Activated CD8-positive, alpha-beta memory T cell treated with anti-CD3 and anti-CD28 coated beads, Interleukin-2, amount 50 U/mL, for 24 hours (primary cell): ENCODE data around the gene DOCK4.

Experiments used
- DNase-seq: peaks from one replicate; pipeline ENCODE4 v3.0.0-alpha.2; 2020; ENCODE audit errors: extremely low read depth

Gene DOCK4

GRCh38 chr7:111827863-111828504, 378.2 kb downstream of the DOCK4 start:
- no peak for DNase-seq

- no peak for DNase-seq
These were observed 381.2 kb downstream of the DOCK4 start for GRCh38 chr7:111825046-111825445.

- DNase-seq: no peak
These were observed 382.4 kb downstream of the DOCK4 start for GRCh38 chr7:111823826-111824225.

- DNase-seq: no peak
These were observed 385.2 kb downstream of the DOCK4 start for GRCh38 chr7:111821046-111821445.

GRCh38 chr7:111820621-111821020, 385.6 kb downstream of the DOCK4 start:
- no peak for DNase-seq

DNA sequence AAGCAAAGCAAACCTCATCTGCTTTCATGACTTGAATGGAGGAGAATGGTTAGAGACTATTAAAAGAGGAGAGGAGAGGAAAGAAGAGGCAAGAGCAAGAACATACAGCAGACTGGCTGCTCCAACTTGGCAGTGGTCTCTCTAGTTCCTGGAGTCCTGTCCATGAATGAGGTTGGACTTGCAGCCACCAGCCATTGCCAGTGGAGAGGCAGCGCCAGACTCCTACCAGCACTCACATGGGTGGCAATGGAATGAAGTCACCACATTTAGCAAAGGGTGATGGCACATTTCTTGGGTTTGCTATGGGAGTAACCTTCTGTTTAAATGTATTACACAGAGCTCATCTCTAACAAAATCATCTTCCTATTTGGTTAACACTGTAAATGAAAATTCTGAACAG, 386.1 kb downstream of the DOCK4 start:
- no peak for DNase-seq

DNA sequence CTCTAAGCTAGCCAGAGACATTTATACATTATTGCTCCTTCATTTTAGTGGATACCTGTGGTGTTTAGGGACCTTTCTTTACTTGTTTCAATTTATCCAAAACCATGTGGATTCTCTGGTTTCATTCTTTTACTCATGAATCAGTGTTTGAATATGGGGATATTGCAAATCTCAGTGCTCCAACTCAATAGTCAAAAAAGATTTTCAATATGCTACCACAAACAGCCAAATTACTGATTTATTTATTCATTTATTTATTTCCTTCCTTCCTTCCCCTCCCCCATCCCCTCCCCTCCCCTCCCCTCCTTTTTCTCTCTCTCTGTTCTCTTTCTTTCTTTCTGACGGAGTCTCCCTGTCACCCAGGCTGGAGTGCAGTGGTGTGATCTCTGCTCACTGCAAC, 390.8 kb downstream of the DOCK4 start:
- DNase-seq: no peak

- no peak for DNase-seq
These were observed 392.9 kb downstream of the DOCK4 start for GRCh38 chr7:111813306-111813705.

DNA sequence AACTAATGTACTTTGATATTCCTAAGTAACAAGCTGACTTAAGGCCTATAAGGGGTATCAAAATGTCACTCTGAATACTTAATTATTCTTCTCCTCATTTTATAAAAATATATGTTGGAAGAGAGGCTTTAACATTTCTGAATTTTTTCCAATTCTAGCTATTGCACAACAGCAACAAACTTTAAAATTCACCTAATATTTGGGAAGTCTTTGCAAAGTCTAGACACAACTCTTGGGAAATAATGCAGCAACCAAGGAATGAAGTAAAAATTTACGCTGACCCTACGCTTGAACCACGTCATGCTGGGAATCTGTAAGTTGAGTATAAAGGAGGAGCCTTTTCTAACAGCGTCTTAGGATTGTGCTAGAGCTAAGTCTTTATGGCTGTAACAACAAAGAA, 400.0 kb downstream of the DOCK4 start:
- no peak for DNase-seq

DNA sequence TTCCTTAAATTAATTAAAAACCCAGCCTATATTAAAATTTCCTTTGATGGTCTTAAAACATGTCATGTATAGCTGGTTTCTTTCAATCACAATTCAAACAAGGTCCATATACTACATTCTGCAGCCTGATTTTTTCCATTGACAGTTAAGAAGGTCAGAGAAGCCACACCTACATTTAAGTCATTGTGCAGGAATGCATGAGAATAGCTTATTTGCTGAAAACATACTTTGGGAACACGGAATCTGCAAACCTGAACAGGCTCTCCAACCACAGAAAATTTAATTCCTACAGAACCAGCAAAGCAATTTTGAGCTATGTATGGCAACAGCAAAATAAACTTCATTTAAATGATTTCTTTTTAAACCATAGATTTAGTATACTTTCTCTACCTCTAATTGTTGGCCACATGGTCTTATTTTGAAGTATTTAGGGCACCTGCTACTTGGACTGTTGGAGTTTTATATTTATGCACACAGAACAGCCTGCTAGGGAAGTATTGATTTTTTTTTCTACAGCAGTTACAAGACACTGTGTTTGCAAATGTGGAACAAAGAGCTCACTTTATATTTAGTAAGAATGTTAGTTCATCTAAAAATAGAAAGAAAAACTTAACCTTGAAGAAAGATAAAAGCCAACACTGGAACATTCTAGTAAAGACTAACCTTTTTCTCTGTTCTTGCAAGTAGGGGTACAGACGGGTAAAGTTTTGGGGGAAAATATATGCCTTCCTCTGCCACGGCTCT, 403.0 kb downstream of the DOCK4 start:
- no peak for DNase-seq

DNA sequence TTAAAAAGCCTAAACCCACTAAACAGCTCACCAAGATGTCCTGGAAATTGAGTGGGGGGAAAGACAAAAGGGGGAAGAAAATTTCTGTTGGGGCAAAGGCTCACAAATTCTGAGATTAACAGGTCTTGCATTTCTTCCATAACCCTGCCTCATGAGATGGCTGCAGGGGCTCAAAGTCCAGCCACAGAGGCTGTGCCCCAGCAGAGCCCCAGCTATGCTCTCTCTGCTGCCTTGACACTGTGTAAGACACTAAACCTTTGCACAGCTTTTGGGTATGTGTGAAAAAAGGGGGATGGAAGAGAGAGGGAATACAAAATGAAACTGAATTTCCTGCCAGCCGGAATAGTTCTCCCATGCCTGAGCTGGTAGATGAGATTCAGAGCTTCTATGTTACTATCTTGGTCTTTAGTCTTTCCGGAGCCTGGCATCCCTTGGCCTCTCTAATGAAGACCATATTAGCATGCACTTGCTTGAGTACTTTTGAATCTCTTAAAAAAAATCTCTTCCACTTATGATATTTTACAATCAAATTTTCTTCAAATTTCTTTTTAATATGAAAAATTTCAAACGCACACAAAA, 403.9 kb downstream of the DOCK4 start:
- no peak for DNase-seq

DNA sequence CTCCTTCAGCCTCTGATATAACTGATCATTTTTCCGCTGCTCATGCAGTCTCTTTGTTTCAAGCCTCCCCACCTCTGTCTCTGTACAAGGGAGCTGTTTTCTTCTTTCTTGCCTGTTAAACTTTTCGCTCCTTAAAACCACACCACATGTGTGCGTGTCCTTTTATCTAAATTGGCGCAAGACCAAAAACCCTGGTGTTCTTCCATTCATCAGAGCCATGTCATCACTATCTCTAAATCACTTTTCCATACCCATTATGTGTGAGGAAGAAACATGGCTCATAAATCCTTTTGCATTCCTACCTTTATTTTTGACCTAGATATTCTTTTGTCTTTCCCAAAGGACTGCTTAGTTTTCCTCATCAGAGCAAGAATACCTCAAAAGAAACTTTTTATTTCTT, 404.9 kb downstream of the DOCK4 start:
- DNase-seq: no peak

GRCh38 chr7:111796671-111797070, 409.5 kb downstream of the DOCK4 start:
- no peak for DNase-seq

DNA sequence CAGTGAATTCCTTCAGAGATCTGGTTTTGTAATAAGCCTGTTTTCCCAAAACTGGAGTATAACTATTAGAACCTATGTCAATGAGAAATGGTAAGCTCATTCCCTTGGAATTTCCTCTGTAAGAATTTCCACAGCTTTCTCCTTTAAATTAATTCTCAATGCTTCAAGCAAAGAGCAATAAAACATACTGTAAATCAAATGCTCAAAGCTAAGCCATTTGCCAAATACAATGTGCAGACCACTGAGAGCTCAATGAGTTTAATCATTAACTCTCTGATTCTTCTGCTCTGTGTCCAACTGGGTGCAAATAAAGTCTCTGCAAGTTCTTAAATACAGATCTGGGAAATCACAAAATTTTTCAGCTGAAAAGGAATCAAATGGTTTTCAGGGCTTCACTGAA, 416.3 kb downstream of the DOCK4 start:
- no peak for DNase-seq

- no peak for DNase-seq
These were observed 417.2 kb downstream of the DOCK4 start for GRCh38 chr7:111789048-111789320.

DNA sequence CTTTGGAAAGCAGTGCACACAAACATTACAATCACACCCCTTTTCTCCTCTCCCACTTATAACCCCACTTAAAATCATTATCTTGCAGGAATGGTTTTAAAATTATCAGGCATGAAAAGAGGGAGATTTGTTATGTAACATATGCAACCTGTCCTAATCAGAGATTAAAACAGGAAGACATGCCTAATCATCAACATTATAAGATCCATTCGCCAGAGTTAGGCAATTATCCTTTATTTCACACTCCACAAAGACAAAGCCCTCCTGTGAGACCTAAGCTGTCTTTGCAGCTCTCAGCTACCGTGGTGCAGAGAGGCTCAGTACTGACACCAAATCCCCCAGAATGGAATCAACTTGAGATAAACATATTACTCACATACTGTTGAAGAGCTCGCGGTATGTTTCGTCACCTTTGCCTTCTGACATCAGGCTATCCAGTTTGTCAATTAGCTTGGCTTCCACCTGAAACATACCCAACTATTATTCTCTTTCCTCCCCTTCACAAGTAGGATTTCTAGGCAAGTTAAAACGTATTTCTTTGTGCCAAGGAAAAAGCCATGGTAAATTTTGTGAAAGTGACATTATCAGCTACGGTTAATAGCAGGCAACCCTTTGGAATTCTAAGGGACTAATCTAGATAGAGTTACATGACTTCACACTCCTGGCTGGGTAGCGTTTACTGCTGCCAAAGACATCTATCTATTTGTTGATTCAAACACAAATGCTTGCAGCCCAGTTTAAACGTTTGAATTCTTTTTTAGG, 417.7 kb downstream of the DOCK4 start:
- DNase-seq: no peak

DNA sequence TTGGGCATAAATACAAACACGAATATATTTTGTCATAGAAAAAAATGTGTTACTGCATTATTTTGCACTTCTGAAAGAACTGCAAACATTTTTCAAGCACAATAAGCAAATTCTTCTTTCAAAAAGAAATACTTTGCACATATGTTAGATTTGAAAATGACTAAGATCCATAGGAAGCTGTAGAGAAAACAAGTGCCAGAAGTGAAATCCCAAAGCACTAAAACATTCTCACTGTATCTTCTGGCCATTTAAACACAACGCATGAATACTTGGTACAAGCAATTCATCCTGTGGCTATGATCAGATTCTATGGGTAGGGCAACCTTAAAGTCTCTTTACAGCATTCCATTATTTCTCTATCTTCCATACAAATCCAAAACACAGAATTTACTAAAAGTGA, 418.5 kb downstream of the DOCK4 start:
- DNase-seq: no peak

- DNase-seq: no peak
These were observed 419.1 kb downstream of the DOCK4 start for GRCh38 chr7:111787099-111787498.

DNA sequence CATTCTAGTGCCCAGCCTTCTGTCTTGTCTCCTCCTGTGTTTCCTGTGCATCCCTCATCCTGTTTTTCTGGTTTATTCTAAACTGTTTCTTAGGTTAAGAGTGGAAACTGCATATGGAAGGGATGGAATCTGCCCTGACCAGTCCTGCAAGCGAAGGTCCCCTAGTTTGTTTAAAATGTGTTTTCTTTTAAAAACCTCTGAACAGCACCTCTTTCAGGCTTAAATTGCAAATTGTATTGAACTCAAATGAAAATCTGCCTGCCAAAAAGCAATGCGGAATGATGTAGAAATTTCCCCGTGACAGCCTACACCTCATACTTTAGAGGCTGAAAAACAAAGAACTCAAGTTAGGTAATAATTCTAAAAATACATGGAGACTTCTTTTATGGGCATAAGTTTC, 421.1 kb downstream of the DOCK4 start:
- DNase-seq: no peak

- DNase-seq: no peak
These were observed 421.9 kb downstream of the DOCK4 start for GRCh38 chr7:111784296-111784695.

DNA sequence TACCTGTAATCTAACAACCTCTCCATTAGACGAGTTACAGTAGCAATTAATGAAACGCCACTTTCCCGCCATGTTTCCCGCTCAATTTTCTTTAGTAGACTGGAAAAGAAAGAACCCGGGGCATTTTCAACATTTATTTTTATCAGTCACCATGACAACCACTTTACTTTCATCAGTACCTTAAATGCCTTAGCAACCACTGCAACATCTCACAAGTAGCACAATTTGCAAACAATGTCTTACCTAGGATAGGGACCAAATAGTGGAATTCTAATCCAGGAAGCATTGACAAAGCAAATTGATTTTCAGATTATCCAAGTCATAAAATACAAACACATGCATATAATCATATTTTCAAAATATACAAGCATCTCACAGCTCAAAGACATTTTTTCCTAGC, 422.3 kb downstream of the DOCK4 start:
- DNase-seq: no peak

- DNase-seq: no peak
These were observed 425.7 kb downstream of the DOCK4 start for GRCh38 chr7:111780527-111780926.

DNA sequence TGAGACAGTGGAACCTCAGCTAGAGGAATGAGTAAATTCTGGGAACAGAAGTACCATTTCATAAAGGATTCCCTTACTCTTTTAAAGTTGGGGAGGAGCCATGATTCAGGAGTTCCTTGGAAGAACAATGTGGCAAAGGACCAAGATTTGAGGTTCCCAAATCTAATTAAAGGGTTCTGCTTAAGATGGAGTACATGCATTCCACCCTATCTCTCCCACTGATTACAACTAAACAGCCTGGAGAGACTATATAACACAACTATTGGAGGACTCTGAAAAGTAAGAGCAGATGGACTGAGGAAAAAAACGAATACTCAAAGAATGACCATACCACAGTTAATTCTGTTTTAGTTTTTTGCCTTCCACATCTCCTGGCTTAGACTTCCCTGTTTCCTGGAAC, 431.0 kb downstream of the DOCK4 start:
- no peak for DNase-seq
